H9 (cell line): ENCODE measurements around the gene RBMS3. TPM values are rescaled to one million over a fixed set of nuclear protein-coding genes. Genes with fewer than 3 reads are reported as not detected.

Experiments used
- DNase-seq: peaks from one replicate; pipeline ENCODE4 v3.0.0-alpha.2; 2017
- H2AFZ ChIP-seq: one replicate; pipeline ENCODE4 v1.6.1; 2013; ENCODE audit warnings: mild to moderate bottlenecking, low read length, control low read depth, moderate library complexity
- H2AK5ac ChIP-seq: 2 replicates; pipeline ENCODE4 v1.6.1; 2013; ENCODE audit warnings: low read length, control low read depth, mixed read lengths; ENCODE audit not compliant: insufficient read length
- H2BK120ac ChIP-seq: one replicate; pipeline ENCODE4 v1.6.1; 2013; ENCODE audit warnings: low read depth, mild to moderate bottlenecking, low read length, control low read depth, inconsistent platforms; ENCODE audit not compliant: poor library complexity, severe bottlenecking
- H2BK12ac ChIP-seq: 2 replicates; pipeline ENCODE4 v1.6.1; 2013; ENCODE audit warnings: low read length, control low read depth, mixed read lengths, low read depth; ENCODE audit not compliant: insufficient read length
- H2BK15ac ChIP-seq: 2 replicates; pipeline ENCODE4 v1.6.1; 2013; ENCODE audit warnings: low read depth, low read length, control low read depth
- H2BK20ac ChIP-seq: one replicate; pipeline ENCODE4 v1.6.1; 2013; ENCODE audit warnings: low read depth, mild to moderate bottlenecking, low read length, control low read depth, inconsistent platforms; ENCODE audit not compliant: poor library complexity, severe bottlenecking
- H2BK5ac ChIP-seq: 2 replicates; pipeline ENCODE4 v1.6.1; 2013; ENCODE audit warnings: low read length, control low read depth, mixed read lengths; ENCODE audit not compliant: insufficient read length
- H3K14ac ChIP-seq: 2 replicates; pipeline ENCODE4 v1.6.1; 2013; ENCODE audit warnings: low read length, control low read depth; ENCODE audit not compliant: insufficient read depth
- H3K18ac ChIP-seq: 2 replicates; pipeline ENCODE4 v1.6.1; 2013; ENCODE audit warnings: low read depth, mild to moderate bottlenecking, mixed read lengths, low read length, control low read depth; ENCODE audit not compliant: insufficient read length
- H3K23ac ChIP-seq: 2 replicates; pipeline ENCODE4 v1.6.1; 2013; ENCODE audit warnings: low read length, control low read depth, mixed read lengths, low read depth; ENCODE audit not compliant: insufficient read length
- H3K23me2 ChIP-seq: 2 replicates; pipeline ENCODE4 v1.6.1; 2013; ENCODE audit warnings: low read depth, mild to moderate bottlenecking, mixed read lengths, low read length, control low read depth; ENCODE audit not compliant: insufficient read length, poor library complexity, severe bottlenecking
- H3K27ac ChIP-seq: 2 replicates; pipeline ENCODE4 v1.5.1; 2013; ENCODE audit warnings: low read length, control low read depth, mixed read lengths, low read depth; ENCODE audit not compliant: insufficient read length
- H3K27me3 ChIP-seq: 2 replicates; pipeline ENCODE4 v1.6.1; 2013; ENCODE audit warnings: low read length, control low read depth, inconsistent platforms; ENCODE audit not compliant: insufficient read depth
- H3K4ac ChIP-seq: 2 replicates; pipeline ENCODE4 v1.6.1; 2013; ENCODE audit warnings: low read depth, mild to moderate bottlenecking, control low read depth, inconsistent platforms, low read length, moderate library complexity
- H3K4me1 ChIP-seq: 2 replicates; pipeline ENCODE4 v1.6.1; 2013; ENCODE audit warnings: low read length, control low read depth, inconsistent platforms; ENCODE audit not compliant: insufficient read depth
- H3K4me2 ChIP-seq: 2 replicates; pipeline ENCODE4 v1.6.1; 2013; ENCODE audit warnings: low read length, control low read depth, mixed read lengths; ENCODE audit not compliant: insufficient read length, insufficient read depth
- H3K56ac ChIP-seq: 2 replicates; pipeline ENCODE4 v1.6.1; 2013; ENCODE audit warnings: low read depth, mild to moderate bottlenecking, mixed read lengths, low read length, control low read depth; ENCODE audit not compliant: insufficient read length
- H3K79me1 ChIP-seq: 2 replicates; pipeline ENCODE4 v1.6.1; 2013; ENCODE audit warnings: low read depth, mild to moderate bottlenecking, moderate library complexity, low read length, control low read depth, inconsistent platforms; ENCODE audit not compliant: insufficient read depth, poor library complexity, severe bottlenecking
- H3K79me2 ChIP-seq: 2 replicates; pipeline ENCODE4 v1.6.1; 2013; ENCODE audit warnings: low read length, control low read depth, inconsistent platforms; ENCODE audit not compliant: insufficient read depth
- H3K9ac ChIP-seq: 2 replicates; pipeline ENCODE4 v1.6.1; 2013; ENCODE audit warnings: low read length, control low read depth, mixed read lengths; ENCODE audit not compliant: insufficient read length; ENCODE audit errors: extremely low read depth
- H3K9me3 ChIP-seq: one replicate; pipeline ENCODE4 v1.6.1; 2013; ENCODE audit warnings: low read depth, low read length, inconsistent platforms; ENCODE audit not compliant: control insufficient read depth
- H3T11ph ChIP-seq: one replicate; pipeline ENCODE4 v1.6.1; 2013; ENCODE audit warnings: mild to moderate bottlenecking, low read length, control low read depth, inconsistent platforms
- H4K20me1 ChIP-seq: one replicate; pipeline ENCODE4 v1.6.1; 2013; ENCODE audit not compliant: control insufficient read depth, insufficient read length, insufficient read depth
- H4K5ac ChIP-seq: 2 replicates; pipeline ENCODE4 v1.6.1; 2013; ENCODE audit warnings: low read depth, mild to moderate bottlenecking, mixed read lengths, low read length, control low read depth; ENCODE audit not compliant: insufficient read length
- H4K8ac ChIP-seq: replicated peaks from 2 replicates; pipeline ENCODE4 v1.6.1; 2013; ENCODE audit warnings: low read length, control low read depth, mixed read lengths, low read depth; ENCODE audit not compliant: insufficient read length
- H4K91ac ChIP-seq: 2 replicates; pipeline ENCODE4 v1.6.1; 2013; ENCODE audit warnings: low read depth, mild to moderate bottlenecking, moderate library complexity, mixed read lengths, low read length, control low read depth; ENCODE audit not compliant: insufficient read length
- H3K27ac Mint-ChIP-seq, 3 experiments: 2 replicates in 2 of 3; 3 replicates in 1 of 3; pipeline ENCODE4 v1.8.0; 2020 to 2021; ENCODE audit warnings: mixed read lengths in 3 of 3, mild to moderate bottlenecking in 1 of 3, moderate library complexity in 1 of 3
- H3K27me3 Mint-ChIP-seq: 2 replicates; pipeline ENCODE4 v1.8.0; 2021; ENCODE audit warnings: low read depth, mild to moderate bottlenecking, moderate library complexity, mixed read lengths
- H3K36me3 Mint-ChIP-seq, 3 experiments: 2 replicates in 2 of 3; 3 replicates in 1 of 3; pipeline ENCODE4 v1.8.0; 2020 to 2021; ENCODE audit warnings: low read depth in 3 of 3, mixed read lengths in 3 of 3; ENCODE audit not compliant: insufficient read depth in 1 of 3
- H3K4me1 Mint-ChIP-seq, 2 experiments: 2 replicates each; pipeline ENCODE4 v1.8.0; 2020; ENCODE audit warnings: mixed read lengths in 2 of 2
- H3K4me3 Mint-ChIP-seq, 2 experiments: 2 replicates in 1 of 2; 3 replicates in 1 of 2; pipeline ENCODE4 v1.8.0; 2020 to 2021; ENCODE audit warnings: mild to moderate bottlenecking in 2 of 2, mixed read lengths in 2 of 2, moderate library complexity in 1 of 2
- H3K9me3 Mint-ChIP-seq, 2 experiments: 2 replicates in 1 of 2; 3 replicates in 1 of 2; pipeline ENCODE4 v1.8.0; 2020; ENCODE audit warnings: mild to moderate bottlenecking in 2 of 2, mixed read lengths in 2 of 2, moderate library complexity in 1 of 2
- CTCF ChIP-seq: fragments of 200-600 bp; sonication (generic); conservative IDR thresholded peaks from 3 replicates; pipeline ENCODE4 v1.8.0; 2021; ENCODE audit warnings: antibody characterized with exemption, mild to moderate bottlenecking
- WGBS: extraction: QIAGEN DNeasy Blood & Tissue Kit; methylation state at CpG from one replicate; pipeline ENCODE4 v1.1.7; 2013; ENCODE audit warnings: missing lambda C conversion rate, low lambda C conversion rate, mixed read lengths; ENCODE audit not compliant: insufficient read length; ENCODE audit errors: extremely low coverage; 5-methylcytosine and 5-hydroxymethylcytosine counted together
- total RNA-seq: library from RNA; stranded (reverse); gene quantifications from 2 replicates; pipeline ENCODE4 v1.2.1, GENCODE V29; 2021

RBMS3 gene
- total RNA-seq, 1 experiment from 2014 or later = 8.1 TPM

- no peak overlapping the region for H3K4me3 Mint-ChIP-seq
- no peaks in the 10 kb centered on the region for H3K27me3 ChIP-seq
- no peak overlapping the region for H3K14ac ChIP-seq
- no peak overlapping the region for H4K5ac ChIP-seq
- H3K9me3 ChIP-seq = no peaks in the 10 kb centered on the region
- H3K27ac Mint-ChIP-seq = no peak overlapping the region
- no peak overlapping the region for H2AK5ac ChIP-seq
- TF ChIP-seq CTCF = no peak
- no peaks in the 10 kb centered on the region for H3K79me1 ChIP-seq
- no peak overlapping the region for H3K27ac ChIP-seq
- no peaks in the 10 kb centered on the region for H3K79me2 ChIP-seq
- H3K4me1 ChIP-seq = peaks cover 7% of the 10 kb centered on the region; the same call in 1 of the 2 replicates
- H3K4me2 ChIP-seq = no peak overlapping the region
- no peak overlapping the region for H2BK120ac ChIP-seq
- peaks cover 0 to 3% (median 0%) of the 10 kb centered on the region in 3 experiments; a peak in 2 of 7 replicates for H3K36me3 Mint-ChIP-seq
- H2BK20ac ChIP-seq = no peak overlapping the region
- no peaks in the 10 kb centered on the region for H3K27me3 Mint-ChIP-seq
- H3K56ac ChIP-seq = no peak overlapping the region
- DNase-seq = no peak
- H3K4me1 Mint-ChIP-seq = peaks cover 12 to 31% of the 10 kb centered on the region in 2 experiments
- H2BK12ac ChIP-seq = no peak overlapping the region
- H2BK5ac ChIP-seq = no peak overlapping the region
- no peak overlapping the region for H2BK15ac ChIP-seq
- no peak overlapping the region for H3T11ph ChIP-seq
- H3K23me2 ChIP-seq = no peaks in the 10 kb centered on the region
- no peak overlapping the region for H3K4ac ChIP-seq
- H3K18ac ChIP-seq = no peak overlapping the region
- no peak overlapping the region for H3K9ac ChIP-seq
- H4K8ac ChIP-seq = no peak overlapping the region
- no peak overlapping the region for H2AFZ ChIP-seq
- H3K23ac ChIP-seq = no peak overlapping the region
- no CpG with 5 or more reads among the region's 1 CpG for WGBS
- H4K91ac ChIP-seq = no peak overlapping the region
- H3K9me3 Mint-ChIP-seq = peaks cover 0 to 2% of the 10 kb centered on the region in 2 experiments; a peak in 3 of 5 replicates
- H4K20me1 ChIP-seq = no peaks in the 10 kb centered on the region
These were observed 473.5 kb downstream of the RBMS3 start for GRCh38 chr3:29754346-29754745.
